Naive B cell (primary cell): ENCODE data around the gene COL1A1. TPM values are rescaled to one million over a fixed set of nuclear protein-coding genes. Genes with fewer than 3 reads are reported as not detected.

Experiments used
- ATAC-seq, 2 donors: fragments of 150-1000 bp; cut with Tn5 transposase; 2 replicates each; pipeline ENCODE4 v1.10.0; 2021; ENCODE audit warnings: low read depth in 2 of 2, mild to moderate bottlenecking in 2 of 2, moderate library complexity in 2 of 2
- DNase-seq: peaks from one replicate; pipeline ENCODE4 v3.0.0; 2022
- H3K27ac Mint-ChIP-seq, 6 donors: one replicate each; pipeline ENCODE4 v1.8.0; 2020 to 2022; ENCODE audit warnings: mild to moderate bottlenecking in 6 of 6, mixed read lengths in 6 of 6, moderate library complexity in 5 of 6, inconsistent platforms in 2 of 6
- H3K27me3 Mint-ChIP-seq, 3 donors: one replicate each; pipeline ENCODE4 v1.8.0; 2021 to 2022; ENCODE audit warnings: mixed read lengths in 3 of 3, mild to moderate bottlenecking in 1 of 3
- H3K36me3 Mint-ChIP-seq, 2 donors: one replicate each; pipeline ENCODE4 v1.8.0; 2020 to 2022; ENCODE audit warnings: mixed read lengths in 2 of 2, inconsistent platforms in 1 of 2, mild to moderate bottlenecking in 1 of 2
- H3K4me1 Mint-ChIP-seq, 3 donors: one replicate each; pipeline ENCODE4 v1.8.0; 2020 to 2022; ENCODE audit warnings: mixed read lengths in 3 of 3, inconsistent platforms in 1 of 3, mild to moderate bottlenecking in 1 of 3, moderate library complexity in 1 of 3
- H3K4me3 Mint-ChIP-seq, 8 donors: one replicate each; pipeline ENCODE4 v1.8.0; 2020 to 2022; ENCODE audit warnings: mild to moderate bottlenecking in 8 of 8, mixed read lengths in 8 of 8, moderate library complexity in 8 of 8, inconsistent platforms in 2 of 8
- H3K9me3 Mint-ChIP-seq, 7 donors: one replicate each; pipeline ENCODE4 v1.8.0; 2020 to 2022; ENCODE audit warnings: mixed read lengths in 7 of 7, mild to moderate bottlenecking in 5 of 7, inconsistent platforms in 2 of 7, moderate library complexity in 1 of 7
- polyA plus RNA-seq, 6 donors: library from polyadenylated mRNA; unstranded; fragments of 300-500 nt; fragmentation: Illumina TruSeq; gene quantifications; one replicate each; pipeline ENCODE4 v1.2.3, GENCODE V29; 2021; ENCODE audit warnings: low read depth in 6 of 6

The COL1A1 gene
- under 1 TPM in 2 of 6 donors, not detected in 4; 0.23 to 0.80 TPM for polyA plus RNA-seq

DNA sequence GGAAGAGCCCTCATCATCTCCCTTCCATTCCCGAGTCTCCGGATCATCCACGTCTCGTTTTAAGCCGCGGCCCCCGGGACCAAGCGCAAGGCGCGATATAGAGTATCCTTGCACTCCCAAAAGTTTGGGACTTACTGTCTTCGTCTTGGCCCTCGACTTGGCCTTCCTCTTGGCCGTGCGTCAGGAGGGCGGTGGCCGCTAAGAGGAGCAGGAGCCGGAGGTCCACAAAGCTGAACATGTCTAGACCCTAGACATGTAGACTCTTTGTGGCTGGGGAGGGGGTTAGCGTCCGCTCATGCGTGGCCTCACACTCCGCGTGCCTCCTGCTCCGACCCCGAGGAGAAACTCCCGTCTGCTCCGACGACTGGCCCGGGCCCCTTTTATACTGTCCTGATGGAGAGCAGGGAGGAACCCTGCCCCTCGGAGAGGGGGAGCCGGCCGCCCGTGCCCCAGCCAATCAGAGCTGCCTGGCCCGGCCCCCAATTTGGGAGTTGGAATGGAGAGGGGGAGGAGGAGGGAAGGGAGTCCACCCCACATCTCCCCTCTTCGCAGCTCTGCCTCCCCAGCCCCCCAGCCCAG, at the start of gene COL1A1:
COL1A1 (minus strand) TSS at position 356 of the 579 bp plus-strand sequence; CDS start at position 238, 118 bp downstream.
- ATAC-seq (no peak), DNase-seq (no peak)
- Mint-ChIP-seq H3K4me1 (peaks cover 19 to 22% (median 19%) of the 10 kb centered on the region in 3 donors), H3K27ac (peak within 1 kb of the TSS; percentile 82 to 97 (median 94)), H3K36me3 (no peaks in the 10 kb centered on the region), H3K27me3 (peaks cover 37 to 71% (median 64%) of the 10 kb centered on the region in 3 donors), H3K9me3 (peaks cover 0 to 2% (median 0%) of the 10 kb centered on the region in 7 donors), H3K4me3 (peak within 1 kb of the TSS; percentile 74 to 91 (median 83))

DNA sequence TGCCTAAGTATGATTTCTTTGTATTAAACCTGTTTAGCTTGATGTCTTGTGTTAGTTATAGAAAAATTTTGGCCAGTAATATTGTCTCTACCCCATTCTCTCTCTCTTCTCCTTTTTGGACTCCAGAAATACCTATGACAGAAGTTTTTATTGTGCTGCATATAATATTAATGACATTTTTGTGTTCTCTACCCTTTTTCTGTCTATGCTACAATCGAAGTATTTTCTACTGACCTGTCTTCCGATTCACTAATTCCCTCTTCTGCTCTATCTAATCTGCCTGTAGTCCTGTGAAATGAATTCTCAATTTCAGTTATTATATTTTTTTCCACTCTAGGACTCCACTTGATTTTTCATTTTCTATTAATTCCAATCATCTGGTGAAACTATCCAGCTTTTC, 46.8 kb upstream of the COL1A1 start:
- no peak for ATAC-seq
- H3K27me3 Mint-ChIP-seq = peaks cover 35 to 44% (median 42%) of the 10 kb centered on the region in 3 donors
- no peaks in the 10 kb centered on the region for H3K4me1 Mint-ChIP-seq
- DNase-seq = no peak
- H3K36me3 Mint-ChIP-seq = peaks cover 12 to 21% of the 10 kb centered on the region in 2 donors
- no peak overlapping the region for H3K27ac Mint-ChIP-seq
- peaks cover 6 to 39% (median 30%) of the 10 kb centered on the region in 7 donors for H3K9me3 Mint-ChIP-seq
- no peak overlapping the region for H3K4me3 Mint-ChIP-seq

DNA sequence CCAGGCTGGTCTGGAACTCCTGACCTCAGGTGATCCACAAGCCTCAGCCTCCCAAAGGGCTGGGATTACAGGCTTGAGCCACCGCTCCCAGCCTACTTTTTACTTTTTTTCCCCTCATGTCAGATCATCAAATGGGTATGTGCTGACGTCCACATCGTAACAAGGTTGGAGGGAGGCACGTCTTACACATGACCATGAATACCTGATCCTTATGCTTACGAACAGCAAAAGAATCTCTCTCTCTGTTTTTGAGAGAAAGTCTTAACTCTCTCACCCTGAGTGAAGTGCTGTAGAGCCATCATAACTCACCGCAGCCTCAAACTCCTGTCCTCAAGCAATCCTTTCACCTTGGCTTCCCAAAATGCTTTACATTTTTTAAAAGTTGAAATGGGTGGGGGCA, 43.3 kb upstream of the COL1A1 start:
- peaks cover 12 to 21% of the 10 kb centered on the region in 2 donors for H3K36me3 Mint-ChIP-seq
- H3K27ac Mint-ChIP-seq = no peak overlapping the region
- no peaks in the 10 kb centered on the region for H3K4me1 Mint-ChIP-seq
- H3K4me3 Mint-ChIP-seq = no peak overlapping the region
- ATAC-seq (no peak), DNase-seq (no peak)
- H3K9me3 Mint-ChIP-seq = peaks cover 6 to 31% (median 25%) of the 10 kb centered on the region in 7 donors
- peaks cover 31 to 62% (median 54%) of the 10 kb centered on the region in 3 donors for H3K27me3 Mint-ChIP-seq

DNA sequence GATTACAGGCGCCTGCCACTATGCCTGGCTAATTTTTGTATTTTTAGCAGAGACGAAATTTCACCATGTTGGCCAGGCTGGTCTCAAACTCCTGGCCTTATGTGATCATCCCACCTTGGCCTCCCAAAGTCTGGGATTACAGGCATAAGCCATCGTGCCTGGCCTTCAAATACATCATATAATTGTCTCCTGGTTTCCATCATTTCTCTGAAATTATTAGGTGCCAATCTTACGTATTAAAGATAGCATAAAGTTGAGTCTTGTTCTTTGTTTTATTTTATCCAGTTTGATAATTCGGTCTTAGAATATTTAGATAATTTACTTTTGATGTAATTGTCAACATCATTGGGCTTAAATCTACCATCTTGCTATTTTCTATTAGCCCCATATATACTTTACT, 40.0 kb upstream of the COL1A1 start:
- no peak for DNase-seq
- H3K36me3 Mint-ChIP-seq = no peaks in the 10 kb centered on the region
- no peaks in the 10 kb centered on the region for H3K4me1 Mint-ChIP-seq
- H3K9me3 Mint-ChIP-seq = peaks cover 0 to 2% (median 0%) of the 10 kb centered on the region in 7 donors
- H3K4me3 Mint-ChIP-seq = no peak overlapping the region
- peaks cover 28 to 57% (median 54%) of the 10 kb centered on the region in 3 donors for H3K27me3 Mint-ChIP-seq
- no peak for ATAC-seq
- H3K27ac Mint-ChIP-seq = peak overlapping the region in 1 of 6 donors; percentile 47

DNA sequence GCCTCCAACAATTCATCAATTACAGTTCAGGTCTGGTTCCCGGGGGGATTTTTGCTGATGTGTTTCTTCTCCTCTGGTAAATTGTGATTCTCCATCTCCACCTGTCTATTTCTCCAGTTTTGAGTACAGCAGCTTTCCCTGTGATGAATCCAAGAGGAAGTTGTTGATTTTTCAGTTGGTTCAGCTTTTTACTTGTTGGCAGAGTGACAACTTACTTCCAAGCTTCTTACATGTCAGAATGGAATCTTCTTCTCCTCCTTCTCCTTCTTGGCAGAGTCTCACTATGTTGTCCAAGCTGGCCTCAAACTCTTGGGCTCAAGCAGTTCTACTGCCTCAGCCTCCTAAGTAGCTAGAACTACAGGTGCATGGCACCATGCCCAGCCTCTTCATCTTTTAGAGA, 39.4 kb upstream of the COL1A1 start:
- DNase-seq = no peak
- Mint-ChIP-seq H3K4me3 (no peak overlapping the region), H3K27me3 (peaks cover 29 to 58% (median 57%) of the 10 kb centered on the region in 3 donors), H3K9me3 (peaks cover 0 to 2% (median 0%) of the 10 kb centered on the region in 7 donors), H3K36me3 (no peaks in the 10 kb centered on the region), H3K27ac (no peak overlapping the region), H3K4me1 (no peaks in the 10 kb centered on the region)
- no peak for ATAC-seq

DNA sequence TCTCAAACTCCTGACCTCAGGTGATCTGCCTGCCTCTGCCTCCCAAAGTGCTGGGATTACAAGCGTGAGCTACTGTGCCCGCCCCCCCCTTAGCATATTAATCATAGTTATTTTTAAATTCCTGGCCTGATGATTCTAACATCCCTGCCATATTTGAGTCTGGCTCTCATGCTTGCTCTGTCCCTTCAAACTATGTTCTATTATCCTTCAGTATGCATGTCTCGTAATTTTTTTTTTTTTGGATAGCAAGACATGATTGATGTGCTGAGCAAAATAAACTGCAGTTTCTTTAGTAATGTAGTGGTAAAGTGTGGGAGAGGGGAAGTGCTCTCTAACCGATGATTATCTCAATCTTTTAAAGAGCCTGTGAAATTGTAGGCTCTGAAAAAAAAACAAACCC, 38.5 kb upstream of the COL1A1 start:
- peaks cover 35 to 62% (median 62%) of the 10 kb centered on the region in 3 donors for H3K27me3 Mint-ChIP-seq
- H3K27ac Mint-ChIP-seq = no peak overlapping the region
- no peaks in the 10 kb centered on the region for H3K36me3 Mint-ChIP-seq
- DNase-seq (no peak), ATAC-seq (no peak)
- H3K9me3 Mint-ChIP-seq = peaks cover 0 to 7% (median 3%) of the 10 kb centered on the region in 7 donors
- no peaks in the 10 kb centered on the region for H3K4me1 Mint-ChIP-seq
- H3K4me3 Mint-ChIP-seq = no peak overlapping the region

DNA sequence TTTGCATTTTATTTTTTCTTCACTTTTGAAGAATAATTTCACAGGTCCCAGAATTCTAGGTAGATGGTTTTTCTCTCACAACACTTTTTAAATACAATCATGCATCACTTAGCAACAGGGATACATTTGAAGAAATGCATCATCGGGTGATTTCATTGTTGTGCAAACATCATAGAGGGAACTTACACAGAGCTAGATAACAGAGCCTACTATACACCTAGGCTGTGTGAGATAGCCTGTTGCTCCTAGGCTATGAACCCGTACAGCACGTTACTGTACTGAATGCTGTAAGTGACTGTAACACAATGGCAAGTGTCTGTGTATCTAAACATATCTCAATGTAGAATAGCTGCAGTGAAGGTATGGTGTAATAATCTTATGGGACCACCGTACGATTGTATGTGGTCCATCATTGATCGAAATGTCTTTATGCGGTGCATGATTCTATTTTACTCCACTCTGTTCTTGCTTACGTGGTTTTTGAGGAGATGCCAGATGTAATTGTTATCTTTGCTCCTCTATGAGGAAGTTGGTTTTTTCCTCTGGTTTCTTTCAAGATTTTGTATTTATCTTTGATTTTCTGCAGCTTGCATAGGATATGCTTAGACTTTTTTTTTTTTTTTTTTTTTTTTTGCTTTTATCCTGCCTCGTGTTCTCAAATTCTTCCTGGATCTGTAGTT, 37.3 kb upstream of the COL1A1 start:
- H3K27me3 Mint-ChIP-seq = peaks cover 33 to 60% (median 58%) of the 10 kb centered on the region in 3 donors

DNA sequence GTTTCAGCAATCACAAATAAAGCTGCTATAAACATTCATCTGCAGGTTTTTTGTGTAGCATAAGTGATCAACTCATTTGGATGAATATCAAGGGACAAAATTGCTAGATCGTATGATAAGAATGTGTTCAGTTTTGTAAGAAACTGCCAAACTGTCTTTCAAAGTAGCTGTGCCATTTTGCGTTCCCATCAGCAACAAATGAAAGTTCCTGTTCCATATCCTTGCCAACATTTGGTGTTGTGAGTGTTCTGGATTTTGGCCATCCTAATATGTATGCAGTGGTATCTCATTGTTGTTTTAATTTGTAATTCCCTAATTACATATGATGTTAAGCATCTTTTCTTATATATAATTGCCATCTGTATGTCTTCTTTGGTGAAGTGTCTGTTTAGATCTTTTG, 36.5 kb upstream of the COL1A1 start:
- Mint-ChIP-seq H3K27ac (no peak overlapping the region), H3K4me3 (no peak overlapping the region), H3K36me3 (no peaks in the 10 kb centered on the region), H3K27me3 (peaks cover 38 to 65% (median 63%) of the 10 kb centered on the region in 3 donors), H3K4me1 (no peaks in the 10 kb centered on the region), H3K9me3 (peaks cover 0 to 19% (median 5%) of the 10 kb centered on the region in 7 donors)
- ATAC-seq (no peak), DNase-seq (no peak)

More for the DNA sequence above, 37.3 kb upstream of the COL1A1 start:
- no peak for ATAC-seq
- H3K36me3 Mint-ChIP-seq = no peaks in the 10 kb centered on the region
- no peak for DNase-seq
- H3K27ac Mint-ChIP-seq = no peak overlapping the region
- no peaks in the 10 kb centered on the region for H3K4me1 Mint-ChIP-seq
- no peak overlapping the region for H3K4me3 Mint-ChIP-seq
- H3K9me3 Mint-ChIP-seq = peaks cover 0 to 15% (median 3%) of the 10 kb centered on the region in 7 donors

DNA sequence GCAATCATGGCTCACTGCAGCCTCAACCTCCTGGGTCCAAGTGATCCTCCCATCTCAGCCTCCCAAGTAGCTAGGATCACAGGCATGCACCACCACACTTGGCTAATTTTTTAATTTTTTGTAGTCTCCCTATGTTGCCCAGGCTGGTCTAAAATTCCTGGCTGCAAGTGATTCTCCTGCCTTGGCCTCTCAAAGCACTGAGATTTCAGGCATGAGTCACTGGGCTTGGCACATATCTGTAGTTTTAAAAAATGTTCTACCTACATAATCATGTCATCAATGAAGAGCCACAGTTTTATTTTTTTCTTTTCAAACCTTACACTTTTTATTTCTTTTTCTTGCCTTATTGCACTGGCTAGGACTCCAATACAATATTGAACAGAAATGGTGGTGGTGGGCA, 33.1 kb upstream of the COL1A1 start:
- H3K4me1 Mint-ChIP-seq = no peaks in the 10 kb centered on the region
- H3K4me3 Mint-ChIP-seq = no peak overlapping the region
- ATAC-seq (no peak), DNase-seq (no peak)
- H3K36me3 Mint-ChIP-seq = no peaks in the 10 kb centered on the region
- peaks cover 39 to 57% (median 55%) of the 10 kb centered on the region in 3 donors for H3K27me3 Mint-ChIP-seq
- peaks cover 1 to 30% (median 13%) of the 10 kb centered on the region in 7 donors for H3K9me3 Mint-ChIP-seq
- no peak overlapping the region for H3K27ac Mint-ChIP-seq

DNA sequence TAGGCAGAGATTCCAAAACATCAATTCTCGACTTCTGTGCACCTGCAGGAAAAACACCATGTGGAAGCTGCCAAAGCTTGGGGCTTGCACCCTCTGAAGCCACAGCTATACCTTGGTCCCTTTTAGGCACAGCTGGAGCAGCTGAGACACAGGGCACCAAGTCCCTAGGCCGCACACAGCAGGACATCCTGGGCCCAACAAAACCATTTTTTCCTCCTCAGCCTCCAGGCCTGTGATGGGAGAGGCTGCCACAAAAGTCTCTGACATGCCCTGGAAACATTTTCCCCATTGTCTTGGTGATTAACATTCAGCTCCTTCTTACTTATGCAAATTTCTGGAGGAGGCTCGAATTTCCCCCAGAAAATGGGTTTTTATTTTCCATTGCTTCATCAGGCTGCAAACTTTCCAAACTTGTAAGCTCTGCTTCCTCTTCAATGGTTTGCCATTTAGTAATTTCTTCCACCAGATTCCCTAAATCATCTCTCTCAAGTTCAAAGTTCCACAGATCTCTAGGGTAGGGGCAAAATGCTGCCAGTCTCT, 24.3 kb upstream of the COL1A1 start:
- peaks cover 11 to 38% (median 19%) of the 10 kb centered on the region in 3 donors for H3K27me3 Mint-ChIP-seq
- DNase-seq (no peak), ATAC-seq (no peak)
- peaks cover 14 to 43% (median 36%) of the 10 kb centered on the region in 7 donors for H3K9me3 Mint-ChIP-seq
- H3K36me3 Mint-ChIP-seq = peaks cover 11 to 37% of the 10 kb centered on the region in 2 donors
- H3K4me3 Mint-ChIP-seq = no peak overlapping the region
- H3K27ac Mint-ChIP-seq = no peak overlapping the region
- H3K4me1 Mint-ChIP-seq = peaks cover 0 to 6% (median 0%) of the 10 kb centered on the region in 3 donors

DNA sequence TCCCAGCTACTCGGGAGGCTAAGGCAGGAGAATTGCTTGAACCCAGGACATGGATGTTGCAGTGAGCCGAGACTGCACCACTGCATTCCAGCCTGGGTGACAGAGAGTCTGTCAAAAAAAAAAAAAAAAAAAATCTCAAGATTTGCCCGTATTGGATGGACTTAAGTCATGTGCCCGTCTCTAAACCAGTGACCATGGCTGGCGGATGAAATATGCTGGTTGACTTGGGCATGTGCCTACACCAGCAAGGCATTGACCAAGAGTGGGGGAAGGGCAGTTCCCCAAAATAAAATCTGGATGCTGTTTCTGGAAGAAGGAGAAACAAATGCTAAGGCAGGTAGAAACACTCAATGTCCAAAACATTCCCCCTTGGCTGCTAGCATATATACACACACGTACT, 21.5 kb upstream of the COL1A1 start:
- ATAC-seq (no peak), DNase-seq (no peak)
- H3K27me3 Mint-ChIP-seq = peaks cover 0 to 23% (median 9%) of the 10 kb centered on the region in 3 donors
- no peak overlapping the region for H3K4me3 Mint-ChIP-seq
- H3K27ac Mint-ChIP-seq = no peak overlapping the region
- peaks cover 0 to 6% (median 0%) of the 10 kb centered on the region in 3 donors for H3K4me1 Mint-ChIP-seq
- peaks cover 6 to 34% (median 25%) of the 10 kb centered on the region in 7 donors for H3K9me3 Mint-ChIP-seq
- H3K36me3 Mint-ChIP-seq = peaks cover 11 to 26% of the 10 kb centered on the region in 2 donors

DNA sequence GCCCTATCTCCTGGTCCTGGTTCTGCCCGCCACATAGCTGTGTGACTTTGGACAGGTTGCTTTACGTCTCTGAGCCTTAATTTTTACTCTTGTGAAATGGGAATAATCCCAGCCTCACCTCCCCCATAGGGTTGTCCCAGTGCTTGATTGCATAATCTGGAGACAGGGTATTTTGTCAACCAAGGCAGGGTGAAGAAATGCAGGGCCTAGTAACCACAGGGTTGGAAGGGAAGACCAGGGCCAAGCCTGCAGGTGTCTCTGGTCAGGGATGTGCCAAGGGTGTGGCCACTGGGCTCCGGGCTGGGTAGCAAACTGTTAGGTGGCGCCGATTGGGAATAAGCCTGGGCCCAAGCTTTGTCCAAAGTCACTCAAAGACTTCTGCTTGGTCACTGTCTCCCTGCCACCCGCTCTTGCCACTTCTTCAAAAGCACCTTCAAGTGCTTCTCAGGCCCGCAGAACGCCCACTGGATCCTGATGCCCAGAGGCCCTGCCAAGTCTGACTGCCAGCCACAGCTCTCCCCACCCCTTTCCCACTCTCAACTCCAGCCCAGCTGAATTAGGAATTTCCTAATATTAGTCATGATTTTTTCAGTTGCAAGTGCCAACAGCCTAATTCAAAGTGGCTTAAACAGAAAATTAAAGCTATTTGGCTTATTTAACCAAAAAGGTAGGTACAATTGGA, 20.6 kb upstream of the COL1A1 start:
- Mint-ChIP-seq H3K36me3 (peaks cover 11 to 19% of the 10 kb centered on the region in 2 donors), H3K27me3 (peaks cover 0 to 21% (median 7%) of the 10 kb centered on the region in 3 donors), H3K27ac (no peak overlapping the region), H3K9me3 (peaks cover under 1 to 27% (median 18%) of the 10 kb centered on the region in 7 donors), H3K4me1 (peaks cover 0 to 6% (median 0%) of the 10 kb centered on the region in 3 donors), H3K4me3 (peak overlapping the region in 1 of 8 donors; percentile 35)
- DNase-seq (no peak), ATAC-seq (no peak)

DNA sequence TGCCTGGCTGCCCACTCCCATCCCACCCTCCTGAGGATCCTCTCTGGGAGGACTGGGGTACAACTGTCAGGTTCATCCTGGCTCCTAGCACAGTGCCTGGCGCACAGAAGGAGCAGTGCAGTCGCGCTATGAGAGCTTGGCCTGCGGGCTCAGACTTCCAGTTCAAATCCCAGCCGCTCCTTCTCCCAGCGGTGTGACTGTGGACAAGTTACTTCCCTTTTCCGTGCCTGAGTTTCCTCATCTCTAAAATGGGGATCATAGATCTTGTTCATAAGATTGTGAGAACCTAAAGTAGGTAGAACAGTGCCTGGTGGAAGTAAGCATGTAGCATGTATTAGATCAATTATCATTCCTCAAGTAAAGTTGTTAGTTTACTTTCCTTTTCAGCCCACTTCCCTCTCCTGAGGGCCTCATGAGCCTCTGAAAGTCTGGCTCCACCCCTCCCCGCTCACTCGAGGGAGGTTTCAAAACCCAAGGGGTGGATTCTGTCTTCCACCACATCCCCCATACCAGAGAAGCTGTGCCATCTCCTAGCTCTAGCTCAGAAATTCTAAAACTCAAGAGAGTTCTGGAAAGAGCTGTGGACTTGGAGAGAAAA, 19.9 kb upstream of the COL1A1 start:
- peaks cover 0 to 22% (median 7%) of the 10 kb centered on the region in 3 donors for H3K27me3 Mint-ChIP-seq
- peak in 1 of 2 donors; percentile 27 for ATAC-seq
- peaks cover 0 to 21% (median 16%) of the 10 kb centered on the region in 7 donors for H3K9me3 Mint-ChIP-seq
- peaks cover 11 to 17% of the 10 kb centered on the region in 2 donors for H3K36me3 Mint-ChIP-seq
- no peak for DNase-seq
- no peak overlapping the region for H3K27ac Mint-ChIP-seq
- H3K4me3 Mint-ChIP-seq = no peak overlapping the region
- H3K4me1 Mint-ChIP-seq = peaks cover 0 to 6% (median 0%) of the 10 kb centered on the region in 3 donors
